CD4-positive, alpha-beta memory T cell (primary cell): ENCODE data around the gene SLC22A9. TPM values are rescaled to one million over a fixed set of nuclear protein-coding genes. Genes with fewer than 3 reads are reported as not detected.
"Not testable (repeated sequence)": the region's sequence is repeated elsewhere in the genome, so short reads cannot be mapped to it uniquely, and the experiment has no call there.

Experiments used
- CTCF ChIA-PET: fragments of 350-600 bp; sonication (Branson Sonifier 250); formaldehyde crosslinking; loops from one replicate; lab custom pipeline; 2021; ENCODE audit warnings: inconsistent platforms; ENCODE audit not compliant: partially characterized antibody; lab: Charles Lee
- POLR2A ChIA-PET: fragments of 350-600 bp; sonication (Branson Sonifier 250); formaldehyde crosslinking; loops from one replicate; lab custom pipeline; 2021; ENCODE audit not compliant: partially characterized antibody; lab: Charles Lee
- DNase-seq, 5 donors: peaks; one replicate each; pipeline versions ENCODE4 v3.0.0 to v3.0.0-alpha.2; 2020 to 2022; ENCODE audit warnings: mixed read lengths in 1 of 5
- H3K27ac ChIP-seq: one replicate; pipeline ENCODE4 v1.7.0; 2013; ENCODE audit warnings: low read depth, low read length
- H3K27me3 ChIP-seq: 2 replicates; pipeline ENCODE4 v1.7.0; 2013; ENCODE audit warnings: mild to moderate bottlenecking, low read length, moderate library complexity; ENCODE audit not compliant: insufficient read depth
- H3K36me3 ChIP-seq: 2 replicates; pipeline ENCODE4 v1.7.0; 2013; ENCODE audit warnings: mild to moderate bottlenecking, low read length, moderate library complexity; ENCODE audit not compliant: insufficient read depth
- H3K4me1 ChIP-seq: 2 replicates; pipeline ENCODE4 v1.7.0; 2013; ENCODE audit warnings: mild to moderate bottlenecking, low read length, moderate library complexity; ENCODE audit not compliant: insufficient read depth
- H3K4me3 ChIP-seq, 2 donors: one replicate each; pipeline ENCODE4 v1.7.0; 2013; ENCODE audit warnings: low read length in 2 of 2, mild to moderate bottlenecking in 1 of 2
- H3K9me3 ChIP-seq, 2 donors: one replicate each; pipeline ENCODE4 v1.7.0; 2013; ENCODE audit warnings: low read length in 2 of 2, control low read depth in 1 of 2; ENCODE audit not compliant: control insufficient read depth in 1 of 2
- H3K27ac Mint-ChIP-seq, 7 donors: one replicate each; pipeline ENCODE4 v1.8.0; 2020 to 2021; ENCODE audit warnings: mixed read lengths in 7 of 7, mild to moderate bottlenecking in 6 of 7, inconsistent platforms in 3 of 7, moderate library complexity in 3 of 7
- H3K27me3 Mint-ChIP-seq, 2 donors: one replicate each; pipeline ENCODE4 v1.8.0; 2020 to 2021; ENCODE audit warnings: mixed read lengths in 2 of 2
- H3K36me3 Mint-ChIP-seq, 2 donors: one replicate each; pipeline ENCODE4 v1.8.0; 2020 to 2021; ENCODE audit warnings: mixed read lengths in 2 of 2, inconsistent platforms in 1 of 2, mild to moderate bottlenecking in 1 of 2
- H3K4me1 Mint-ChIP-seq, 4 donors: one replicate each; pipeline ENCODE4 v1.8.0; 2020 to 2021; ENCODE audit warnings: mixed read lengths in 4 of 4, mild to moderate bottlenecking in 1 of 4
- H3K4me3 Mint-ChIP-seq, 8 donors: one replicate each; pipeline ENCODE4 v1.8.0; 2020 to 2021; ENCODE audit warnings: mixed read lengths in 8 of 8, mild to moderate bottlenecking in 7 of 8, moderate library complexity in 6 of 8, inconsistent platforms in 3 of 8
- H3K9me3 Mint-ChIP-seq, 8 donors: one replicate each; pipeline ENCODE4 v1.8.0; 2020 to 2021; ENCODE audit warnings: mixed read lengths in 8 of 8, mild to moderate bottlenecking in 5 of 8, inconsistent platforms in 3 of 8, moderate library complexity in 1 of 8
- intact Hi-C: fragments of 100-400 bp; cut with micrococcal nuclease; formaldehyde crosslinking; loops from one replicate; pipeline ENCODE4 v1.15.1; 2023
- polyA plus RNA-seq, 2 donors: library from polyadenylated mRNA; unstranded; fragments of 300-500 nt; fragmentation: Illumina TruSeq; gene quantifications; one replicate each; pipeline ENCODE4 v1.2.3, GENCODE V29; 2021
- total RNA-seq, 2 experiments: library from RNA; stranded (reverse); gene quantifications; one replicate each; pipeline ENCODE4 v1.2.3, GENCODE V29; 2021

The SLC22A9 gene
- total RNA-seq (not detected), polyA plus RNA-seq (not detected)

DNA sequence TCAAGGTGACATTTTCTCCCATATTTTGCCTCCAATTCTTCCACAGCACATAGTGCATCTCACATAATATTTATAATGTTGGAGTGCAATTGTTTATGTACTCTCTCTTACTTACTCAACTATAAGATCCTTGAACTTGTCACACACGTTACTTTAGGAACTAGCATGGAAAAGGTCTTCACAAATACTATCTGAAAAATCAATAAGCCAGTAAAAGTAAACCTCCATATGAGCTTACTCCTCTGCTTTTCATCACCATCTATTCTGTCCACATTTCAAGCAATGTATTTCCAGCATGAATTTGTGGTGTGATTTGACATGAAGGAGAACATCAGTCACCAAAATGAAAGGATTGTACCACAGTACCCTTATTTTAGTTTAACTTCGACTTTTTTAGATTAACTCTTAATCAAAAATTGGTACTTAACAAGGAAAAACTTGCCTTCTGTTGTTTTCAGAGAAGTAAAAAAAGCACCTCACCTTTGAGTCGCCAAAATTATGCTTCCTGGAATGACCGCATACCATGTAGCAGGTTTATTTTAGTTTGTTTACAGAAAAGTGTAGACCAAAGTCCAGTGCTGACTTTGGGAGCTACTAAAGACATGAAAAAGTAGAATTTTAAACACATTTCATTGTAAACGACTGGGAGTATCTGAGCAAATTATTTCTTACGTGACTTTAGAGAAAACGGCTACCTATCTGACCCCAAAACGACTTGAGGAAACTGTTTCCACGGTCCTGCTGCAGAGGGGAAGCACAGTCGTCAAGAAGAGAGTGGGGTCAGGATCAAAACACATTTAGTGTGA is at the start of gene SLC22A9:
Gene SLC22A9 (plus strand): TSS at position 621 of the 806 bp plus-strand sequence. CDS start 272 bp downstream, outside the sequence.
- intact Hi-C loops: no loop called here
- H3K27me3 Mint-ChIP-seq: peaks cover 28 to 42% of the 10 kb centered on the region in 2 donors
- Histone ChIP-seq H3K27me3 (no peaks in the 10 kb centered on the region), H3K4me3 (no peak within 1 kb of the TSS), H3K9me3 (no peaks in the 10 kb centered on the region), H3K27ac (no peak within 1 kb of the TSS), H3K36me3 (no peaks in the 10 kb centered on the region), H3K4me1 (no peaks in the 10 kb centered on the region)
- POLR2A ChIA-PET: no interaction called here
- no peak within 1 kb of the TSS for H3K4me3 Mint-ChIP-seq
- peaks cover 0 to 12% (median 4%) of the 10 kb centered on the region in 8 donors for H3K9me3 Mint-ChIP-seq
- H3K4me1 Mint-ChIP-seq: no peaks in the 10 kb centered on the region
- H3K36me3 Mint-ChIP-seq: no peaks in the 10 kb centered on the region
- DNase-seq: no peak
- no peak within 1 kb of the TSS for H3K27ac Mint-ChIP-seq
- CTCF ChIA-PET: no interaction called here

DNA sequence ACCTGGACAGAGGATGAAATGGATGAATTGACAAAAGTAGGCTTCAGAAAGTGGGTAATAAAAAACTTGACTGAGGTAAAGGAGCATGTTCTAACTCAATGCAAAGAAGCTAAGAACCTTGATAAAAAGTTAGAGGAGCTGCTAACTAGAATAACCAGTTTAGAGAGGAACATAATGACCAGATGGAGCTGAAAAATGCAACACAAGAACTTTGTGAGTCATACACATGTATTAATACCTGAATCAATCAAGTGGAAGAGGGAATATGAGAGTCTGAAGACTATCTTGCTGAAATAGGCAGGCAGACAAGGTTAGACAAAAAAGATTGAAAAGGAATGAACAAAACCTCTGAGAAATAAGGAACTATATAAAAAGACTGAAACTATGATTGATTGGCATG is 47.9 kb upstream of the SLC22A9 start:
- no peak for DNase-seq
- Histone ChIP-seq H3K27me3 (no peaks in the 10 kb centered on the region), H3K36me3 (no peaks in the 10 kb centered on the region), H3K4me3 (no peak overlapping the region), H3K9me3 (no peaks in the 10 kb centered on the region), H3K4me1 (no peaks in the 10 kb centered on the region), H3K27ac (no peak overlapping the region)
- H3K27ac Mint-ChIP-seq: no peak overlapping the region
- H3K4me3 Mint-ChIP-seq: no peak overlapping the region
- peaks cover 0 to 1% (median 0%) of the 10 kb centered on the region in 4 donors for H3K4me1 Mint-ChIP-seq
- H3K9me3 Mint-ChIP-seq: peaks cover 2 to 37% (median 19%) of the 10 kb centered on the region in 8 donors
- peaks cover 0 to 5% of the 10 kb centered on the region in 2 donors for H3K27me3 Mint-ChIP-seq
- H3K36me3 Mint-ChIP-seq: peaks cover 0 to 1% of the 10 kb centered on the region in 2 donors
- intact Hi-C loops: no loop called here
- CTCF ChIA-PET: no interaction called here
- POLR2A ChIA-PET: no interaction called here

DNA sequence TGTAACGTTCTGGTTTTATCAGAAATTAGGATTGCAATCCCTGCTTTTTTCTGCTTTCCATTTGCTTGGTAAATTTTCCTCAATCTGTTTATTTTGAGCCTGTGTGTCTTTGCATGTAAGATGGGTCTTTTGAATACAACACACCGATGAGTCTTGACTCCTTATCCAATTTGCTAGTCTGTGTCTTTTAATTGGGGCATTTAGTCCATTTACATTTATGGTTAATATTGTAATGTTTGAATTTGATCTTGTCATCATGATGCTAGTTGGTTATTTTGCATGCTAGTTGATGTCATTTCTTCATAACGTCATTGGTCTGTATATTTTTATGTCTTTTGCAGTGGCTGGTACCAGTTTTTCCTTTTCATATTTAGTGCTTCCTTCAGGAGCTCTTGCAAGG is 34.5 kb upstream of the SLC22A9 start:
- H3K4me3 ChIP-seq, H3K9me3 ChIP-seq, H3K4me1 Mint-ChIP-seq, H3K27ac ChIP-seq, intact Hi-C loops, CTCF ChIA-PET, H3K36me3 ChIP-seq, H3K27me3 ChIP-seq, H3K4me3 Mint-ChIP-seq, H3K4me1 ChIP-seq, H3K36me3 Mint-ChIP-seq, H3K27ac Mint-ChIP-seq, POLR2A ChIA-PET, DNase-seq: not testable (repeated sequence)
- H3K9me3 Mint-ChIP-seq: peaks cover 3 to 24% (median 12%) of the 10 kb centered on the region in 8 donors
- peaks cover 30 to 32% of the 10 kb centered on the region in 2 donors for H3K27me3 Mint-ChIP-seq

DNA sequence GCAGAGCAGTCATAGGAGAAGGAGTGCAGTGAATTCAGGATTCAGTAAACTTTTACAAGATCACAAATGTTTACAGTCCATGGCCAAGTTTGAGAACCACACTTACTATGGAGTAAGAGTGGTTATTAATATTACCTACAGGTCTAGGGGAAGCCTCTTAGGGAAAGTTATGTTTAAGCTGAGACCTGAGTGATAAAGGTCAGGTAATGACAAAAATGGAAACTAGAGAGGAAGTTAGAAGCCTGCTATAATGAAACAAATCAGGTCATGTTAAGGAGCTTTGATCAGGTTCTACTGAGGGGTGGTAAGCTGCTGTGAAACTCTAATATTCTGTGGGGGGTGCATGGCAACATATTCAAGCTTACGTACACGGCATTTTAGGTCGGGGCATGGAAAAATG is 32.5 kb upstream of the SLC22A9 start:
- no peak overlapping the region for H3K4me3 ChIP-seq
- DNase-seq: no peak
- peaks cover 32 to 35% of the 10 kb centered on the region in 2 donors for H3K27me3 Mint-ChIP-seq
- no peaks in the 10 kb centered on the region for H3K27me3 ChIP-seq
- POLR2A ChIA-PET: no interaction called here
- H3K4me1 Mint-ChIP-seq: no peaks in the 10 kb centered on the region
- no peaks in the 10 kb centered on the region for H3K9me3 ChIP-seq
- CTCF ChIA-PET: no interaction called here
- no peak overlapping the region for H3K4me3 Mint-ChIP-seq
- H3K27ac Mint-ChIP-seq: no peak overlapping the region
- peaks cover 3 to 28% (median 12%) of the 10 kb centered on the region in 8 donors for H3K9me3 Mint-ChIP-seq
- no peaks in the 10 kb centered on the region for H3K36me3 ChIP-seq
- intact Hi-C loops: no loop called here
- H3K36me3 Mint-ChIP-seq: peaks cover 3 to 5% of the 10 kb centered on the region in 2 donors
- no peak overlapping the region for H3K27ac ChIP-seq
- no peaks in the 10 kb centered on the region for H3K4me1 ChIP-seq

DNA sequence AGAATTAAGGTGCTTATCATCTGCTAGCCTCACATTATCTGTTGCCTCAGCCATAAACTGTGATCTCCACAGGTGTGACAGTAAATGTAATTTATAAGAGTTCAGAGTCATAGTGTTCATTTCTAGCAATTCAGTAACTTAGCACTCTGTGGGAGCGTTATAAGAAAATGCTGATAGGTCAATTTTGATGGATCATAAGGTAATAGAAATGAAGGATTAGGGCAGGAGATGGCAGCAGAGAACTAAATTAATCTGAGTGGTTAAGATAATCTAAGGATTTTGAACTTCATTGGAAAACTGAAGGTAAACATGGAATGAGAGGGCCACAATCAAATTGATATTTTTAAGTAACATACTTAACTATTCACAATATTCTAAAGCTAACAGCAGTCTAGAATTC is 26.5 kb upstream of the SLC22A9 start:
- ChIA-PET CTCF (no interaction called here), POLR2A (no interaction called here)
- Histone ChIP-seq H3K9me3 (no peaks in the 10 kb centered on the region), H3K27me3 (no peaks in the 10 kb centered on the region), H3K27ac (no peak overlapping the region), H3K36me3 (no peaks in the 10 kb centered on the region), H3K4me1 (no peaks in the 10 kb centered on the region), H3K4me3 (no peak overlapping the region)
- no peak overlapping the region for H3K4me3 Mint-ChIP-seq
- H3K27ac Mint-ChIP-seq: no peak overlapping the region
- no peak for DNase-seq
- intact Hi-C loops: no loop called here
- peaks cover 15 to 16% of the 10 kb centered on the region in 2 donors for H3K27me3 Mint-ChIP-seq
- no peaks in the 10 kb centered on the region for H3K4me1 Mint-ChIP-seq
- H3K9me3 Mint-ChIP-seq: peaks cover 0 to 12% (median 3%) of the 10 kb centered on the region in 8 donors
- H3K36me3 Mint-ChIP-seq: no peaks in the 10 kb centered on the region

DNA sequence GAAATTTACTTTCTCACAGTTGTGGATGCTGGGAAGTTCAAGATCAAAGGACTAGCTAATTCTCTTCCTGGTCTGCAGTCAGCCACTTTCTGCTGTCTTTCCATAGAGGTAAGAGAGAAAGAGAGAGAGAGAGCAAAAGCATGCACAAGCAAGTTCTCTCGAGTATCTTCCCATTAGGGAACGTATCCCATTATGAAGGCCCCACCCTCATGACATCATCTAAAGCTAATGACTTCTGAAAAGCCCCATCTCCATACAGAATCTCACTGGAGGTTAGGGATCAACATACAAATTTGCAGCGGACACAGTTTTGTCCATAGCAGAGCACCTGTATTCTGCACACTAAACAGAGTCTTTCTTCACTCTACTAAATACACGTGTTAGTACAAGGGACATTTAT is 17.4 kb upstream of the SLC22A9 start:
- Mint-ChIP-seq H3K9me3 (peaks cover 0 to 7% (median 4%) of the 10 kb centered on the region in 8 donors), H3K4me3 (no peak overlapping the region), H3K27ac (no peak overlapping the region), H3K36me3 (no peaks in the 10 kb centered on the region), H3K4me1 (no peaks in the 10 kb centered on the region), H3K27me3 (peaks cover 16 to 21% of the 10 kb centered on the region in 2 donors)
- Histone ChIP-seq H3K27ac (no peak overlapping the region), H3K27me3 (no peaks in the 10 kb centered on the region), H3K9me3 (no peaks in the 10 kb centered on the region), H3K36me3 (no peaks in the 10 kb centered on the region), H3K4me1 (no peaks in the 10 kb centered on the region), H3K4me3 (no peak overlapping the region)
- ChIA-PET CTCF (no interaction called here), POLR2A (no interaction called here)
- DNase-seq: no peak
- intact Hi-C loops: no loop called here

DNA sequence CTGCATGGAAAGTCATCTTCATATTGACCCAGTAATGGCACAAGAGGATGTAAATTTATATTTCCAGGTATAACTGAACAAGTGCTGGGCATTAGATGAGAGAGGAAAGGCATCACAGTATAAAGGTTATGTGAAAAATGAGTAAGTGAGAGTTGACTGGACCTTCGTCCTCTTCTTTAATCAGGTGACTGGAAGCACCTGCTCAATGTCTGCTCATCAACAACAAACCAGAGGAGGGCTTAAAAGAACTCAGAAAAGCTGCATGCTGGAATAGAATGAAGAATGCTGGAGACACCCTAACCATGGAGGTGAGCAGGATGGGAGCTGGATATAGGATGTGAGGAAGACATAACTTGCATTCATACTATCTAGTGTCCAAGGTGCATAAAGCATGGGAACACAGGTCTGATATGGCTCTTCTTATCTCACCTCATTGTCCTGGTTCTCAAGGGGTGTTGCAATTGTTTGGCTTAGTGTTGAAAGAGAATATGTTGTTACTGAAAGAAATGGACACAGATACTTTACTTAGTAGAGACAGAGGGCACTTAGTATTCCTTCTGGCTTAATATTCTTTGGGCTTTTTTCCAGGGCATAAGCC is 7.3 kb upstream of the SLC22A9 start:
- POLR2A ChIA-PET: no interaction called here
- DNase-seq: no peak
- H3K27ac Mint-ChIP-seq: no peak overlapping the region
- H3K27ac ChIP-seq: no peak overlapping the region
- H3K9me3 Mint-ChIP-seq: peaks cover 4 to 47% (median 28%) of the 10 kb centered on the region in 8 donors
- peaks cover 0 to 3% of the 10 kb centered on the region in 2 donors for H3K36me3 Mint-ChIP-seq
- H3K36me3 ChIP-seq: no peaks in the 10 kb centered on the region
- CTCF ChIA-PET: no interaction called here
- H3K9me3 ChIP-seq: no peaks in the 10 kb centered on the region
- intact Hi-C loops: no loop called here
- H3K27me3 ChIP-seq: no peaks in the 10 kb centered on the region
- no peak overlapping the region for H3K4me3 ChIP-seq
- H3K4me1 ChIP-seq: no peaks in the 10 kb centered on the region
- H3K4me3 Mint-ChIP-seq: no peak overlapping the region
- no peaks in the 10 kb centered on the region for H3K4me1 Mint-ChIP-seq
- H3K27me3 Mint-ChIP-seq: peaks cover 34 to 47% of the 10 kb centered on the region in 2 donors
